HG03521 (cell line): ENCODE data around the gene KDM2A.

Source experiments
- ATAC-seq: cut with Tn5 transposase; IDR thresholded peaks from one replicate; pipeline ENCODE4 v1.9.1; 2021; ENCODE audit warnings: mild to moderate bottlenecking, moderate library complexity; ENCODE audit not compliant: unreplicated experiment

KDM2A gene

GRCh38 chr11:67271205-67271540 is 152.1 kb downstream of the KDM2A start:
- no peak for ATAC-seq

GRCh38 chr11:67271541-67272284 is 152.7 kb downstream of the KDM2A start:
- ATAC-seq, result no peak

- no peak for ATAC-seq
Observed at GRCh38 chr11:67272327-67273259, 153.5 kb downstream of the KDM2A start.

GRCh38 chr11:67273260-67273990 is 154.4 kb downstream of the KDM2A start:
- ATAC-seq, result no peak

GRCh38 chr11:67274768-67275605 is 155.9 kb downstream of the KDM2A start:
- ATAC-seq, result no peak

GRCh38 chr11:67275606-67276409 is 156.7 kb downstream of the KDM2A start:
- no peak for ATAC-seq

- peak; percentile 3 for ATAC-seq
Observed at GRCh38 chr11:67276781-67277230, 157.7 kb downstream of the KDM2A start.

- ATAC-seq, result peak; percentile 85
Observed at GRCh38 chr11:67277231-67277961, 158.3 kb downstream of the KDM2A start.

GRCh38 chr11:67278135-67278938 is 159.3 kb downstream of the KDM2A start:
- no peak for ATAC-seq

- ATAC-seq, result no peak
Observed at GRCh38 chr11:67278939-67279588, 160.0 kb downstream of the KDM2A start.

GRCh38 chr11:67279589-67280340 is 160.7 kb downstream of the KDM2A start:
- ATAC-seq, result no peak

GRCh38 chr11:67280341-67280787 is 161.3 kb downstream of the KDM2A start:
- ATAC-seq, result no peak

- ATAC-seq, result no peak
Observed at GRCh38 chr11:67280788-67281551, 161.9 kb downstream of the KDM2A start.

- ATAC-seq, result no peak
Observed at GRCh38 chr11:67281552-67282150, 162.6 kb downstream of the KDM2A start.

GRCh38 chr11:67282155-67282875 is 163.3 kb downstream of the KDM2A start:
- no peak for ATAC-seq
